Activated T-helper 1 cell treated with anti-CD3 and anti-CD28 coated beads, Interleukin-12 subunit alpha, Interleukin-12 subunit beta, Interleukin-2, Interleukin-4 antibody, amounts not matched to agents 30 ng/mL and 10 ng/mL and 1 ng/mL, durations not matched to agents 14 hours and 24 hours and 36 hours (primary cell): ENCODE results near the gene RASA4. TPM values are rescaled to one million over a fixed set of nuclear protein-coding genes. Genes with fewer than 3 reads are reported as not detected.
"Not testable (repeated sequence)": the region's sequence is repeated elsewhere in the genome, so short reads cannot be mapped to it uniquely, and the experiment has no call there.

ENCODE experiments used
- DNase-seq: peaks from one replicate; pipeline ENCODE4 v3.0.0; 2021; ENCODE audit warnings: low spot score
- H3K27ac Mint-ChIP-seq: one replicate; pipeline ENCODE4 v1.8.0; 2021; ENCODE audit warnings: mild to moderate bottlenecking, mixed read lengths
- H3K27me3 Mint-ChIP-seq: one replicate; pipeline ENCODE4 v1.8.0; 2022; ENCODE audit warnings: mild to moderate bottlenecking, moderate library complexity, mixed read lengths; ENCODE audit not compliant: insufficient read depth
- H3K36me3 Mint-ChIP-seq: one replicate; pipeline ENCODE4 v1.8.0; 2021; ENCODE audit warnings: low read depth, mixed read lengths
- H3K4me1 Mint-ChIP-seq: one replicate; pipeline ENCODE4 v1.8.0; 2021; ENCODE audit warnings: low read depth, mixed read lengths
- H3K4me3 Mint-ChIP-seq: one replicate; pipeline ENCODE4 v1.8.0; 2021; ENCODE audit warnings: mild to moderate bottlenecking, moderate library complexity, mixed read lengths
- H3K9me3 Mint-ChIP-seq: one replicate; pipeline ENCODE4 v1.8.0; 2021; ENCODE audit warnings: mixed read lengths
- intact Hi-C: fragments of 100-400 bp; cut with micrococcal nuclease; formaldehyde crosslinking; loops from one replicate; pipeline ENCODE4 v1.15.1; 2024
- total RNA-seq: library from RNA; stranded (reverse); gene quantifications from 2 replicates; pipeline ENCODE4 v1.2.3, GENCODE V29; 2022

The RASA4 gene
- total RNA-seq, 1 donor from 2014 or later = 50.4 TPM

GRCh38 chr7:102593637-102594334 lies 22.8 kb downstream of the RASA4 start:
- H3K4me3 Mint-ChIP-seq, H3K9me3 Mint-ChIP-seq, intact Hi-C loops, H3K27ac Mint-ChIP-seq, H3K4me1 Mint-ChIP-seq, H3K27me3 Mint-ChIP-seq, DNase-seq, H3K36me3 Mint-ChIP-seq: not testable (repeated sequence)

GRCh38 chr7:102592477-102593019 lies 24.0 kb downstream of the RASA4 start:
- H3K4me1 Mint-ChIP-seq, DNase-seq, H3K9me3 Mint-ChIP-seq, H3K4me3 Mint-ChIP-seq, H3K36me3 Mint-ChIP-seq, H3K27ac Mint-ChIP-seq, H3K27me3 Mint-ChIP-seq, intact Hi-C loops: not testable (repeated sequence)

GRCh38 chr7:102589857-102590256 lies 26.7 kb downstream of the RASA4 start:
- H3K4me3 Mint-ChIP-seq, H3K27ac Mint-ChIP-seq, DNase-seq, H3K9me3 Mint-ChIP-seq, H3K4me1 Mint-ChIP-seq, intact Hi-C loops, H3K27me3 Mint-ChIP-seq, H3K36me3 Mint-ChIP-seq: not testable (repeated sequence)

GRCh38 chr7:102583495-102583894 lies 33.1 kb downstream of the RASA4 start:
- H3K27ac Mint-ChIP-seq, H3K27me3 Mint-ChIP-seq, H3K9me3 Mint-ChIP-seq, H3K4me1 Mint-ChIP-seq, H3K4me3 Mint-ChIP-seq, DNase-seq, intact Hi-C loops, H3K36me3 Mint-ChIP-seq: not testable (repeated sequence)

- H3K4me3 Mint-ChIP-seq, DNase-seq, H3K27me3 Mint-ChIP-seq, H3K9me3 Mint-ChIP-seq, H3K27ac Mint-ChIP-seq, intact Hi-C loops, H3K4me1 Mint-ChIP-seq, H3K36me3 Mint-ChIP-seq: not testable (repeated sequence)
Observed at GRCh38 chr7:102581722-102582121, 34.8 kb downstream of the RASA4 start.

- H3K9me3 Mint-ChIP-seq, H3K36me3 Mint-ChIP-seq, H3K4me1 Mint-ChIP-seq, H3K4me3 Mint-ChIP-seq, intact Hi-C loops, H3K27ac Mint-ChIP-seq, H3K27me3 Mint-ChIP-seq, DNase-seq: not testable (repeated sequence)
Observed at GRCh38 chr7:102578486-102578885, 38.1 kb downstream of the RASA4 start.

GRCh38 chr7:102577315-102578240 lies 39.0 kb downstream of the RASA4 start:
- H3K27me3 Mint-ChIP-seq, H3K36me3 Mint-ChIP-seq, intact Hi-C loops, DNase-seq, H3K4me3 Mint-ChIP-seq, H3K9me3 Mint-ChIP-seq, H3K4me1 Mint-ChIP-seq, H3K27ac Mint-ChIP-seq: not testable (repeated sequence)

GRCh38 chr7:102576363-102576762 lies 40.2 kb downstream of the RASA4 start:
- H3K36me3 Mint-ChIP-seq, H3K4me3 Mint-ChIP-seq, H3K27me3 Mint-ChIP-seq, intact Hi-C loops, DNase-seq, H3K4me1 Mint-ChIP-seq, H3K27ac Mint-ChIP-seq, H3K9me3 Mint-ChIP-seq: not testable (repeated sequence)

GRCh38 chr7:102574607-102575006 lies 41.9 kb downstream of the RASA4 start:
- not testable (repeated sequence) for H3K36me3 Mint-ChIP-seq

GRCh38 chr7:102572261-102573239 lies 44.0 kb downstream of the RASA4 start, which contains the start of gene POLR2J3:
TSS of gene POLR2J3 (minus strand) at chr7:102572583. CDS start at chr7:102572521, 62 bp downstream.
- Mint-ChIP-seq H3K27ac (peak within 1 kb of the TSS; percentile 91), H3K4me3 (peak within 1 kb of the TSS; percentile 91)
- peak; percentile 100 for DNase-seq
- H3K4me1 Mint-ChIP-seq, H3K36me3 Mint-ChIP-seq, intact Hi-C loops, H3K27me3 Mint-ChIP-seq, H3K9me3 Mint-ChIP-seq: not testable (repeated sequence)

More at GRCh38 chr7:102574607-102575006, 41.9 kb downstream of the RASA4 start:
- DNase-seq, intact Hi-C loops, H3K27me3 Mint-ChIP-seq, H3K9me3 Mint-ChIP-seq, H3K4me3 Mint-ChIP-seq, H3K4me1 Mint-ChIP-seq, H3K27ac Mint-ChIP-seq: not testable (repeated sequence)

GRCh38 chr7:102568620-102569019 lies 47.9 kb downstream of the RASA4 start:
- H3K36me3 Mint-ChIP-seq, intact Hi-C loops, H3K4me1 Mint-ChIP-seq, H3K27ac Mint-ChIP-seq, H3K4me3 Mint-ChIP-seq, H3K27me3 Mint-ChIP-seq, DNase-seq, H3K9me3 Mint-ChIP-seq: not testable (repeated sequence)

- DNase-seq, H3K4me1 Mint-ChIP-seq, H3K36me3 Mint-ChIP-seq, H3K4me3 Mint-ChIP-seq, H3K27me3 Mint-ChIP-seq, H3K27ac Mint-ChIP-seq, H3K9me3 Mint-ChIP-seq, intact Hi-C loops: not testable (repeated sequence)
Observed at GRCh38 chr7:102550808-102551422, 65.6 kb downstream of the RASA4 start, which contains the start of gene SPDYE2. TSS of gene SPDYE2 (plus strand) at chr7:102551226. CDS start at chr7:102553256, 2,030 bp downstream.
